Heart left ventricle (tissue), 16 donors: ENCODE measurements around the gene RAB6B. TPM values are rescaled to one million over a fixed set of nuclear protein-coding genes. Genes with fewer than 3 reads are reported as not detected.

Source experiments
- ATAC-seq, 4 donors: fragments of 200-7000 bp; cut with Tn5 transposase; one replicate each; pipeline ENCODE4 v1.9.1; 2020 to 2022; ENCODE audit warnings: moderate library complexity in 4 of 4, mild to moderate bottlenecking in 3 of 4, moderate number of reproducible peaks in 1 of 4
- DNase-seq, 5 donors: peaks; one replicate each; pipeline ENCODE4 v3.0.0-alpha.2; 2020
- H3K27ac ChIP-seq, 12 donors: fragments of 200-600 bp; sonication (generic) in 4 of 12; one replicate each; pipeline versions ENCODE4 v1.5.0 to v1.8.0; 2016 to 2022; ENCODE audit warnings: mild to moderate bottlenecking in 2 of 12
- H3K27me3 ChIP-seq, 9 donors: fragments of 200-600 bp; sonication (generic) in 2 of 9; one replicate each; pipeline versions ENCODE4 v1.5.1 to v1.8.0; 2016 to 2022; ENCODE audit warnings: mild to moderate bottlenecking in 3 of 9
- H3K36me3 ChIP-seq, 9 donors: fragments of 200-600 bp; sonication (generic) in 2 of 9; one replicate each; pipeline versions ENCODE4 v1.5.0 to v1.8.0; 2018 to 2022; ENCODE audit warnings: mild to moderate bottlenecking in 2 of 9
- H3K4me1 ChIP-seq, 12 donors: fragments of 200-600 bp; sonication (generic) in 4 of 12; one replicate each; pipeline versions ENCODE4 v1.5.0 to v1.8.0; 2016 to 2022; ENCODE audit warnings: mild to moderate bottlenecking in 3 of 12
- H3K4me3 ChIP-seq, 12 donors: fragments of 200-600 bp; sonication (generic) in 4 of 12; one replicate each; pipeline versions ENCODE4 v1.5.0 to v1.8.0; 2017 to 2022; ENCODE audit warnings: mild to moderate bottlenecking in 9 of 12, moderate library complexity in 4 of 12
- H3K9me3 ChIP-seq, 12 donors: fragments of 200-600 bp; sonication (generic) in 4 of 12; one replicate each; pipeline versions ENCODE4 v1.5.0 to v1.8.0; 2016 to 2022; ENCODE audit warnings: mild to moderate bottlenecking in 1 of 12
- CTCF ChIP-seq, 12 donors: fragments of 200-600 bp; sonication (generic) in 4 of 12; IDR thresholded peaks; one replicate each; pipeline versions ENCODE4 v1.5.0 to v1.8.0; 2018 to 2022; ENCODE audit warnings: antibody characterized with exemption in 12 of 12, mild to moderate bottlenecking in 5 of 12
- POLR2A ChIP-seq, 2 donors: fragments of 450-650 bp; IDR thresholded peaks; one replicate each; pipeline ENCODE4 v1.6.1; 2017; ENCODE audit warnings: antibody characterized with exemption in 2 of 2, mild to moderate bottlenecking in 2 of 2, moderate library complexity in 2 of 2
- WGBS, 4 donors: extraction: QIAGEN DNeasy Blood & Tissue Kit in 2 of 4; methylation state at CpG; one replicate each; pipeline versions ENCODE4 v1.1.5 to v1.1.7; 2013 to 2018; 5-methylcytosine and 5-hydroxymethylcytosine counted together
- intact Hi-C, 10 donors: fragments of 100-400 bp; cut with DNase I; formaldehyde crosslinking; loops; one replicate each; pipeline versions ENCODE4 v1.11.1 to v1.14.2; 2022
- polyA plus RNA-seq, 2 donors: library from polyadenylated mRNA; stranded (reverse); fragments of 200-250 nt; gene quantifications; one replicate each; pipeline ENCODE4 v1.2.3, GENCODE V29; 2013
- total RNA-seq, 9 donors: library from RNA; depleted of rRNA in 2 of 9; stranded (reverse); fragments of >200 nt in 2 of 9; fragmentation: NEBNext Ultra II Directional in 3 of 9; extraction: Animal tissue kit (Norgen Biotek cat#: 25700) in 3 of 9; gene quantifications; one replicate each; pipeline versions ENCODE4 v1.1.0 to v1.2.4, GENCODE V29; 2016 to 2023
- donor health status: ischemic (EF 13 %, LVEDD 7.1; RV severe dilation, severe dysfunction).
- donor health status: healthy with polysubstance abuse.
- donor health status: DM: no; HTN: yes; CAD: no.
- donor health status: DM: no; HTN: no; CAD: no.
- donor health status: ischemic (EF 25% LVEDD 6.9; RV normal size, moderate dysfunction).
- donor health status: ischemic (EF 25% LVEDD 5.7; RV mildly dilated, moderate dysfunction).
- donor health status: healthy.
- donor health status: DM: yes; HTN: yes; CAD: no.
- donor health status: ischemic (EF 35%, LVEDD 5.7; RV mildly dilated, moderate dysfunction).
- donor health status: nonischemic (EF 11% LVEDD 7.7; RV severe dilation, severe dysfunction).
- donor health status: DM: yes; HTN: yes; CAD: no.
- donor health status: PGD.
- donor health status: ischemic (EF 29% LVEDD 5.4; RV normal size, mild dysfunction).
- donor health status: nonischemic (EF 23%, LVEDD 6.1; RV moderate dilation, normal function).

Gene RAB6B
- total and polyA plus RNA-seq, 11 donors = 12.4 to 57.2 (median 43.1) TPM

GRCh38 chr3:133934073-133934970 is 38.6 kb upstream of the RAB6B start:
- ATAC-seq (no peak), DNase-seq (no peak)
- Histone ChIP-seq H3K4me1 (peaks cover 0 to 12% (median 3%) of the 10 kb centered on the region in 12 donors), H3K4me3 (no peak overlapping the region), H3K36me3 (no peaks in the 10 kb centered on the region), H3K27me3 (no peaks in the 10 kb centered on the region), H3K9me3 (no peaks in the 10 kb centered on the region), H3K27ac (no peak overlapping the region)
- TF ChIP-seq POLR2A (IDR thresholded peaks at IDR 0.05) = no peak
- no peak for TF ChIP-seq CTCF (IDR thresholded peaks at IDR 0.05)
- intact Hi-C loops = loop anchor here in 7 of 10 donors (5.0 to 10.0 kb wide), 10 partner anchors 100 to 550 kb away; partner anchors contain the start of genes ANAPC13 (in 1 of the 7) and CEP63 (in 1 of the 7)
- WGBS, 4 donors = 83 to 86% (median 85%) methylated on average over 10 of the region's 10 CpGs

GRCh38 chr3:133933097-133934024 is 37.7 kb upstream of the RAB6B start:
- Histone ChIP-seq H3K9me3 (no peaks in the 10 kb centered on the region), H3K4me3 (no peak overlapping the region), H3K4me1 (peaks cover 0 to 7% (median 2%) of the 10 kb centered on the region in 12 donors), H3K27ac (no peak overlapping the region), H3K27me3 (peaks cover 0 to under 1% (median 0%) of the 10 kb centered on the region in 9 donors), H3K36me3 (no peaks in the 10 kb centered on the region)
- ATAC-seq (no peak), DNase-seq (no peak)
- no peak for TF ChIP-seq CTCF (IDR thresholded peaks at IDR 0.05)
- TF ChIP-seq POLR2A (IDR thresholded peaks at IDR 0.05) = no peak
- WGBS, 4 donors = 91 to 95% (median 94%) methylated on average over 9 of the region's 9 CpGs
- intact Hi-C loops = loop anchor here in 7 of 10 donors (5.0 to 10.0 kb wide), 10 partner anchors 101 to 551 kb away; partner anchors contain the start of genes ANAPC13 (in 1 of the 7) and CEP63 (in 1 of the 7)

GRCh38 chr3:133932009-133932408 is 36.3 kb upstream of the RAB6B start:
- no peaks in the 10 kb centered on the region for H3K36me3 ChIP-seq
- WGBS, 4 donors = 91 to 98% (median 93%) methylated on average over 5 to 6 of the region's 6 CpGs
- H3K4me3 ChIP-seq = no peak overlapping the region
- H3K27me3 ChIP-seq = peaks cover 0 to 3% (median 0%) of the 10 kb centered on the region in 9 donors
- ATAC-seq (no peak), DNase-seq (no peak)
- TF ChIP-seq CTCF (IDR thresholded peaks at IDR 0.05) (no peak), POLR2A (IDR thresholded peaks at IDR 0.05) (no peak)
- intact Hi-C loops = loop anchor here in 7 of 10 donors (5.0 to 10.0 kb wide), 10 partner anchors 103 to 553 kb away; partner anchors contain the start of genes ANAPC13 (in 1 of the 7) and CEP63 (in 1 of the 7)
- H3K27ac ChIP-seq = no peak overlapping the region
- peaks cover 0 to 15% (median 7%) of the 10 kb centered on the region in 12 donors for H3K4me1 ChIP-seq
- no peaks in the 10 kb centered on the region for H3K9me3 ChIP-seq
